SK-N-SH treated with all-trans-retinoic acid at 6 μM for 48 hours (cell line): ENCODE data around the gene ABHD2.

Source experiments
- ARNTL ChIP-seq: fragments of 450-650 bp; formaldehyde crosslinking; IDR thresholded peaks from 2 replicates; pipeline ENCODE4 v1.5.0; 2020; ENCODE audit warnings: low read depth, mild to moderate bottlenecking, moderate library complexity, borderline replicate concordance
- CSRNP3 ChIP-seq: fragments of 250-450 bp; sonication (Bioruptor Pico); IDR thresholded peaks from 2 replicates; pipeline ENCODE4 v1.5.1; 2021; ENCODE audit warnings: mild to moderate bottlenecking, moderate library complexity
- ESRRG ChIP-seq: fragments of 250-450 bp; sonication (Bioruptor Pico); IDR thresholded peaks from 2 replicates; pipeline ENCODE4 v1.6.1; 2021; ENCODE audit warnings: mild to moderate bottlenecking
- PATZ1 ChIP-seq: fragments of 250-450 bp; sonication (Bioruptor Pico); IDR thresholded peaks from 2 replicates; pipeline ENCODE4 v1.8.0; 2020; ENCODE audit warnings: mild to moderate bottlenecking, moderate library complexity, borderline replicate concordance
- POU6F1 ChIP-seq: fragments of 250-450 bp; sonication (Bioruptor Pico); IDR thresholded peaks from 2 replicates; pipeline ENCODE4 v1.8.0; 2021; ENCODE audit warnings: low read depth, mild to moderate bottlenecking, moderate library complexity, borderline replicate concordance
- PPARA ChIP-seq: fragments of 250-450 bp; sonication (Bioruptor Pico); IDR thresholded peaks from 2 replicates; pipeline ENCODE4 v1.5.0; 2020; ENCODE audit warnings: mild to moderate bottlenecking, borderline replicate concordance
- TOX ChIP-seq: fragments of 250-450 bp; sonication (Bioruptor Pico); IDR thresholded peaks from 2 replicates; pipeline ENCODE4 v1.8.0; 2021; ENCODE audit warnings: mild to moderate bottlenecking, moderate library complexity, borderline replicate concordance
- TSHZ2 ChIP-seq: fragments of 250-450 bp; sonication (Bioruptor Pico); IDR thresholded peaks from 2 replicates; pipeline ENCODE4 v1.5.0; 2020; ENCODE audit warnings: mild to moderate bottlenecking, moderate library complexity
- ZFP3 ChIP-seq: fragments of 250-450 bp; sonication (Bioruptor Pico); IDR thresholded peaks from 2 replicates; pipeline ENCODE4 v1.5.0; 2020; ENCODE audit warnings: mild to moderate bottlenecking, moderate library complexity
- ZFP30 ChIP-seq: fragments of 450-650 bp; formaldehyde crosslinking; IDR thresholded peaks from 2 replicates; pipeline ENCODE4 v1.5.0; 2022; ENCODE audit warnings: mild to moderate bottlenecking, moderate library complexity
- ZNF565 ChIP-seq: fragments of 450-650 bp; formaldehyde crosslinking; conservative IDR thresholded peaks from 2 replicates; pipeline ENCODE4 v1.5.0; 2020; ENCODE audit warnings: low read depth, mild to moderate bottlenecking, moderate library complexity
- ZNF8 ChIP-seq: fragments of 450-650 bp; formaldehyde crosslinking; IDR thresholded peaks from 2 replicates; pipeline ENCODE4 v1.5.0; 2020; ENCODE audit warnings: mild to moderate bottlenecking, moderate library complexity

GRCh38 chr15:89177633-89178306 lies 89.5 kb downstream of the ABHD2 start:
- no peak for TF ChIP-seq ZFP30
- TF ChIP-seq ZNF8 (CRISPR knock-in tag), result no peak
- TF ChIP-seq PPARA (CRISPR knock-in tag), result no peak
- no peak for TF ChIP-seq ARNTL
- TF ChIP-seq ESRRG, result no peak
- no peak for TF ChIP-seq ZFP3 (CRISPR knock-in tag)
- no peak for TF ChIP-seq PATZ1 (CRISPR knock-in tag)
- no peak for TF ChIP-seq TOX (CRISPR knock-in tag)
- no peak for TF ChIP-seq ZNF565 (CRISPR knock-in tag)
- no peak for TF ChIP-seq TSHZ2
- no peak for TF ChIP-seq POU6F1
- no peak for TF ChIP-seq CSRNP3
